ENCODE data around the gene SYNE3. TPM values are rescaled to one million over a fixed set of nuclear protein-coding genes. Genes with fewer than 3 reads are reported as not detected.

SYNE3 gene
- total RNA-seq, 1 donor from 2014 or later = 12.4 TPM

DNA sequence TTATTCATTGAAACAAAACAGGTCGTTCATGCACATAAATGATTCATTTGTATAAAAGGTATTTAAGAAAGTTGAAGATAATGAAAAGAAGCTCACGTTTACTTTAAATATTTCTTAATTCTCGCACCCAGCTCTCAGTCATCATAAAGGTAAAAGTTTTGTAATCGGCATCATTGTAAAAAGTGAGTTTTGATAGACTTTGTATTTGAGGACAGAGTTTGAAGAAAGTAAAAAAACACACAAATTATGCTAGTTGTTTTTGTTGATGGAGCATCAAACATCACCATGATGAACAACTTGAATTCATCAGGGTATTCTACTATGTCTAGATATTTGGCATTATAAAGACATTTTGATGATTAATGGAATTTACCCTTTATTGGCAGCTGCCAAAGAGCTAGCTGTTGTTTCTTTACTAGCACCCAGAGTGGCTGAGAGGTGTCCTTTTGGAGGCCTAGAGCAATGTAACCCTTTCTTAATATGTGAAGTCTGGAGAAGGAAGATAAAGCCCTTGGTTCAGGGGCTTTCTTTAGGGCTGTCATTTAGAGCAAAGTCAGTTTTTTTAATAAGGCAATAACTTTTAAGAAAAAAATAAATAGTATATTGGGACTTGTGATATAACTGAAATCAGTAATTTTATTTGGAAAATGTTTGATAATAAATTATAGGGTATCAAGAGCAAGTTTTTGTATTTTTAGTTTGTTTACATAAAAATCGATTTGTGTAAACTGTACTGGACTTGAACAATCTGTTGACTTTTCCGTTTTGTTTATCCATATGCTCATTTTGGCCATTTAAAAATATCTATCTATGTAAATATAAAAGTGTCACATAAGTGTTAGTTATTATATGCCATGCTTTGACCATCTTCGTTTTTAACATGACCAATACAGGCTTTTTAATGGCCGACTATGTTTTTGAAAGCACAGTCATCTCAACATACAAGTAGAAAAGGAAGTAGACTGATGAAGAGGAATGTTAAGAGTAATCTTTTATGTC, 25.8 kb upstream of the SYNE3 start:
- intact Hi-C loops (cut with DNase I) = no loop called here
- no peak for DNase-seq (ENCODE audit: low spot score)

DNA sequence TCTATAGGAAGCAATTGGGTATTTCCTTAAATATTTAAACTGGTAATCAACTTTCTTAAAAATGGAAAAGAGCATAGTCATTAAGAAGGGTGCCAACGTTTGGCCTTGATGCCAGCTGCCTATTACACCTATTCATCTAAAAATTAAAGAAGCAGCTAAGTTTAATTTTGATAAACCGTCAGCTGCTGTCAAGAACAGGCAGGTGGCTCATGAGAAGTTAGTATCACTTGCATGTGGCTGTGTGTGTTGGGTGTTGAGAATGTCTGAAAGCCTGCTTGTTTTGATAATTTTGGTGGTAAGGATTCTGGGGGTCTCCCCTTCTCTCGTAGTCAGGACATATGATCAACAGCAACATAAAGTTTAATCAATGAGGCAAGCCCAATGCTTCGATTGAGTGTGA, 24.9 kb upstream of the SYNE3 start:
- no peak for DNase-seq (ENCODE audit: low spot score)
- intact Hi-C loops (cut with DNase I) = no loop called here

DNA sequence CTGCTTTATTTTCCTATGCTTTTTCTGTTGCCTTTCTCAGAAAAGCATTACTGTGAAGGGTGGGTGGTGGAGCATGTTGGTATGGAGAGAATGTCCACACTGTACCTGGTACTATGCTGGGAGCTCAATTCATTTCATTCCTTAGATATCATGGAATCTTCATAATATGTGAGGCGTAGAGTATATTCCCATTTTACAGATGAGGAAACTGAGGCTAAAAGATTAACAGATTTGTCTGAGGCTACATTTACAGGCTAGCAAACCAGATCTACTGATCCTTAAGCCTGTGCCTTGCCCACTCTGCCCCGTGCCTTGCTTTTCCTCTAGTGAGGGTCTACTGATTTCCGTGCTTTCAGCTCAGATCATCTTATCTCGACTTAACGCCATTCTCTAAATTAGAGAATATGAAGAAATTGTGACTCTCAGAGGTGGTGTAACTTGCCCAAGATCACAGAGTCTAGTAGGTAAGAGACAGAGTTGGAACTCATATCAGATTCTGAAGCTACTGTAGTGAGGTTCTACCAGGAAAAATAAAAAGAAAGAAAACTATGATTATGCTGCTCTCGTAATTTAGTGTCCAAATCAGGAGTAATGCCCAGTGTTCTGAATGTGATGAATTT, 23.9 kb upstream of the SYNE3 start:
- intact Hi-C loops (cut with DNase I) = no loop called here
- no peak for DNase-seq (ENCODE audit: low spot score)

DNA sequence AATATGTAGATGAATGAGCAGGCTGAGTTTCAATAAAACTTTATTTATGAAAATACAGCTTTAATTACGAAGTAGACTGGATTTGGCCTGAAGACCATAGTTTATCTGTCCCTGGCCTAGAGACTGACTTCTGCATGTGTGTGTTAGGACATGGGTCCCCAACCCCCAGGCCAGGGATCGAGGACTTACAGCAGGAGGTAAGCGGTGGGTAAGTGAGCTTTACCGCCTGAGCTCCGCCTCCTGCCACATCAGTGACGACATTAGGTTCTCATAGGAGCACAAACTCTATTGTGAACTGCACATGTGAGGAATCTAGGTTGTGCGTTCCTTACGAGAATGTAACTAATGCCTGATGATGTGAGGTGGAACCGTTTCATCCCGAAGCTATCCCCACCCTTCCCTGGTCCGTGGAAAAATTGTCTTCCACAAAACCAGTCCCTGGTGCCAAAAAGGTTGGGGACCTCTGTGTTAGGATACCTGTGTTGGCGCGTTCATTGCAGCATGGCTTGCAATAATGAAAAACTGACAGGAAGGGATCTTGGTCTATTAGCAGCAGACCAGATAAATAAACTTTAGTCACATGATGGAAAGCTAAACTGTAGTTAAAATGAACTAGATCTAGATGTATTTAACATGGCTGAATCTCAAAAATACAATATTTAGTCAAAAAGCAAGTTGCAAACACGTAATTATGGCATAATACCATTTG, 22.5 kb upstream of the SYNE3 start:
- DNase-seq (ENCODE audit: low spot score) = no peak
- intact Hi-C loops (cut with DNase I) = no loop called here

DNA sequence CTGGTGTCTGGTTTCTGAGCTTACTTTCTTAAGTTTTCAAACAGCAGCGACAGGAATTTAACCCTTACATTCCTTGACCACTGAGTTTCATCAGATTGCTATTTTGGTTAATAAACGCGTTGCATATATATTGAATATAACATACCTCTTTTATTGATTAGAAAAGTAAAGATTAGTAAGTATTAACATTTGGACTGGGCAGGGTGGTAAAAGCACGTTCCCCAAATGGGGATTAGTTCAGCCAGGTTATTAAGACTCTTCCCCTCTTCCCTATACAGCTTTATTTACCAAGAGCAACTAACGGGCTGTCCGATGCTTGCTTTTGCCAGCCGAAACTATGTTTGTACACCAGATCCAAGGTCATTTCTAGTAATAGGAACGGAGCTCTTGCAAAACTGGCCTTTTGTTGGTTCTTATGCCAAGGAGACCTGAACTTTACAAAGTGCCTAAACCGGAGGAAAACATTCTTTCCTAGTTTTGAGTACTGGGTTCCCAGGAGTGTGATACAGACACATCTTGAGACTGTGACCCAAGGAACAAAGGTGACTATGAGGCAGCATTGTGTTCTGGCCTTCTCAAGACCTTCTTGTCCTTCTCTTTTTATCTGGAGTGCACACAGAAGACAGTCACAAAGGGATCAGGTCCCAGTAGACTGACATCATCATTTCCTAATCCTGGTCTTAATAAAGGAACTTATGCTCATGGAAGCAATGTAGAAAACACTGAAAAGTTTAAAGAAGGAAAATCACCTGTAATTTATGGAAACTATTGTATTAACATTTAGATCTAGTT, 21.0 kb upstream of the SYNE3 start:
- no peak for DNase-seq (ENCODE audit: low spot score)
- intact Hi-C loops (cut with DNase I) = no loop called here

DNA sequence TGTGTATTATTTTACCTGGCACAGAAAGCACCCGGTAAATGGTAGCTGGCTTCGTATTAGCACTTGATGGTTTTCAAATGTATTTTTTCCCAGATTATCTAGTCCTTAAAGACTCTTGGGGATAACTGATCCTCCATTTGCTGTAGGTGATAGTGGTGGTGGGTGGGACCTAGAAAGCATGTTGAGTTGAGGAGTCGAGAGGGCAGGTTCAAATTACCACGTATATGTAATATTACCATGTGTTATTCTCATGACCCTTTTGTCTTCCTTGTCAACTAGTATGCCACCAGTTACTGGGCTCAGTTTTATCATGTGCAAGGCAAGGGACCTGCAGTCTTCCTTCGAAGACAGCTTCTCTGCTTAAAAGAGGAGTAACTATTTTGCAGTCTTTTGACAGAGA, 20.2 kb upstream of the SYNE3 start:
- intact Hi-C loops (cut with DNase I) = no loop called here
- no peak for DNase-seq (ENCODE audit: low spot score)

DNA sequence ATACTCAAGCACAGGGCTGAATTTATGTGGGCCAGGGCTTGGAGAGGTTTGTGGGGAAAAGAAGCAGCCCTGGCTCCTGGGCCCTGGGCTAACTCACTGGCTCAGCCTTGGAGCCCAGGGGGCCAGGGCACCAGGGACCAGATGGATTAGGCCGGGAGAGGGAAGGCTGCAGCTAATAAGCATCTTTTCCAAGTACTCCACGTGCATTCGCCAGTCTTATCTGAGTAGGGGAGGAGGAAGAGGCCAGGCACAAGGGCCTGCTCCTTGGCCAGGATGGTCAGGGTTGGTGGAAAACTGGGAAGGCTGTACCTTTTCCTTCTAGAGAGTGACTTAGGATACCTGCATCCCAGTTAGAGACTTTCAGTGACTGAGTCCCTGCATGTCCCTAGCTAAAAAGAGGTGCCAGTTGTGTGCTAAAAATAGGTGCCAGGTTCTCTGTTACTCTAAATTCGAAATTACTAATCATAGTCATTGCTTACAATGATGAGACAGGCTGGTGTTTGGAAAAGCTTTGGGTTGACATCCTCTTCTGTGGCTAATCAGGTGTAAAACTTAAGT, 19.7 kb upstream of the SYNE3 start:
- intact Hi-C loops (cut with DNase I) = no loop called here
- no peak for DNase-seq (ENCODE audit: low spot score)

DNA sequence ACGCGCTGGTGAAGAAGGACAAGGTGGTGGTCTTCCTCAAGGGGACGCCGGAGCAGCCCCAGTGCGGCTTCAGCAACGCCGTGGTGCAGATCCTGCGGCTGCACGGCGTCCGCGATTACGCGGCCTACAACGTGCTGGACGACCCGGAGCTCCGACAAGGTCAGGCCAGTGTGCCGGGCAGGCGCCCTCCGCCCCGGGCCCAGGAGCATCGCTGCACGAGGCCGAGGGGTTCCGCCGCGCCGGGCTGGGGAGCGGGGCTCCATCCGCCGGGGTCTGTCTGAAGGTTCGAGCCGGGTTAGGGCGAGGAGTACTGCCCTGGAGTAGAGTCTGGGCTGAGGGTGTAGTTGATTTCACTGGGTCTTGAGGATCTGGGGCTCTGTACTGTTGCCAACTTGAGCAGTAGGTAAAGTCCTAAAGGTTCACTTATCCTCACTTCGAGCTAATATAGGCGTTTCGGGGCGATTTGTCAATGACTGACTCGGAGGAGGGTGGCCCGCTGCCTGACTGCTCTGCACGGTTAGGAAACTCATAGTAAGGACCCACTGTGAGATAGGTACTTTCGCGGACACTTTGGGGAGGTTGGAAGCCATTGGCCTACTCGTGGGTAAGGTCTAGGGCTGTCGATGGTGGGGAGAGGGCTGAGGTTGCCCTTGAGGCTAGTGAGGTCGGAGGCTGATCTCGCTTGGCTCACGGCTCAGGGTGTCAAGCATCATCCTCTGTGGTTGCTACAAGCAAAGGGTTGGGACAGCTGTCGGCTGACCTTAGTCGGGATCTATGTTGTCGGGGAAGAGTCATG, 19.0 kb upstream of the SYNE3 start:
- no peak for DNase-seq (ENCODE audit: low spot score)
- intact Hi-C loops (cut with DNase I) = no loop called here

DNA sequence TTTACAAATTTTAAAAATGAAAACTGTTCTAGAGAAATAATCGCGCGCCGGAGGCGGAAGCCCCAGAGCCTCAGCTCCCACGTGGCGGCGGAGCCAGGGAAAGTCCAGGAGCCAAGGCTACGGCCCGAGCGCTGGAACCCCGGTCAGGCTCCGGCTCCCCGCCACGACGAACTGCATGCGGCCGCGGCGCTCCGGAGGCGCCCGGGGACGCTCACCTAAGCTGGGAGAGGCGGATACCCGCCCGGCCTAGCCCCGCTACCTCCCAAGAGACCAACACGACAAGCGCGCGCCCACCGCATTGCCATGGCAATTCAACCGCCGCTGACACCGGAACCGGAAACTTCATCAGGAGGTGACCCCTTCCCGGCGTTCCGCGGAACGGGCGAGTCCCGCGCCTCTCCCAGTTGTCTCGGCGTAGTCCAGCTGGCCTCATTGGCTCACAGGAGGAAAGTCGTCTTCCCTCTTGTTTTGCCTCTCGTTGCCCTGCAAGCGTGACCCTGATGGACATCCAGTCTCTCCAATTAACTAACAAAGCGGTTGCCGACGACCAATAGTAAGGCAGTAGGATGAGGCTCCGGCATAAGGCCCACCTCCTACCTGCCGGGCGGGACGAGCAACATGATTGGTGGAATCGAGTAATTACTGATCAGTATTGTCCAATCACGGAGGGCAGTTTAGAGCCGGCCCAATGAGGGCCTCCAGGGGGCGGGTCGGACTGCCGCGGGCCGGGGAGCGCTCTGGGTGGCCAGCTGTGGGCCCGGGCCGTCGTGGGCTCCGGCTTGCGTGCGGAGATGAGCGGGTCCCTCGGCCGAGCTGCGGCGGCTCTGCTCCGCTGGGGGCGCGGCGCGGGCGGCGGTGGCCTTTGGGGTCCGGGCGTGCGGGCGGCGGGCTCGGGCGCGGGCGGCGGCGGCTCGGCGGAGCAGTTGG, 18.1 kb upstream of the SYNE3 start, which contains the start of gene GLRX5:
Gene GLRX5, plus strand, starts transcription at position 752 of the 927 bp plus-strand sequence. Its CDS starts 40 bp downstream, at position 792.
- intact Hi-C loops (cut with DNase I) = no loop called here
- DNase-seq (ENCODE audit: low spot score) = peak; percentile 99

DNA sequence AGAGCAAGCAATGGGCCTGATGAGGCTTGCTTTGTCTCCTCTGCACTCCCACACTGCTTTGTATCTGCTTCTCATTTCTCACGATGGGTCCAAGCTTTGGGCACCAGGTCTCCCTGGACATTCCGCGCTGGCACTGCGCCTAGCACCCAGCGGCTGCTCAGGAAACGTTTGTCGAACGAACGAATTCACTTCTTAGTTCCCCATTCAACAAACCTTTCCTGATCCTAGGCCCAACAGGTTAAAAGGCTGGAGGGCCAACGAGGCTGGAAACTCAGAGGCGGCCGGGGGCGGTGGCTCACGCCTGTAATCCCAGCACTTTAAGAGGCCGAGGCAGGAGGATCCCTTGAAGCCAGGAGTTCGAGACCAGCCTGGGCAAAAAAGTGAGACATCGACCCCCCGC, 17.4 kb upstream of the SYNE3 start:
- intact Hi-C loops (cut with DNase I) = no loop called here
- DNase-seq (ENCODE audit: low spot score) = no peak

DNA sequence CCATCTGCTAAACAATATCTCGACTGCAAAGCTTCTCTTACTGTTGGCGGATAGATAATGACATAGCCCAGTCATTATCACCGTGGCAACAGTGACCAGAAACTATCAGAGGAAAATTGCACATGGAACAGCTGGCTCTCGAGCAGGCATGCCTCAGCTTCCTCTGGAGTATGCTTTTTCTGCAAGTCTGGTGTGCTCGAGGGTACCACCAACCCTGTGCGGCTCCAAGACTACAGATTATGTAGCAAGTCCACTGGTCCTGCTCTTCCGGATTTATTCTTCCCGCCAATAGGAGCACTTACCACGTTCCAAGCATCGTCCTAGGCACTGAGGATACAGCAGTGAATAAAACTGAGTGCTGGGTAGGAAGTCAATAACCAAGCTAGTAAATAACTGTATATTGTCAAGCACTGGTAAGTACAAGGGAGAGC, 17.0 kb upstream of the SYNE3 start:
- no peak for DNase-seq (ENCODE audit: low spot score)
- intact Hi-C loops (cut with DNase I) = no loop called here

DNA sequence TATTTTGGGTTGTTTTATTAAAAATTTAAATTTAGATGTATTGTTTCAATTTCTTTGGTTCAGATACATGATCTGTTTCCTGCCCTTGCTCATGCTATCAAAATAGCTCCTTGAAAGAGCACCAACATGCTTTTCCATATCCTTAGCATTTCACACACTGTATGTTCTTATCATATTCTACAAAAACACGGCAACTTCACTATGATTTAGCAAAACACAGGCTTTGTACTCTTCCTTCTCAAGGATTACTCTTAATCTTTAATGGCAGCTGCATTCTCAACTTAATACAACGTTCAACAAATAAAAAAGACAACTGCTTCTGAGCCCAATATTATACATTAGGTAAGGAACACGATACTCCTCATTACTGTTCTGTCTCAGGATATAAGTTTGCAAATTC, 15.5 kb upstream of the SYNE3 start:
- DNase-seq (ENCODE audit: low spot score) = no peak
- intact Hi-C loops (cut with DNase I) = no loop called here

DNA sequence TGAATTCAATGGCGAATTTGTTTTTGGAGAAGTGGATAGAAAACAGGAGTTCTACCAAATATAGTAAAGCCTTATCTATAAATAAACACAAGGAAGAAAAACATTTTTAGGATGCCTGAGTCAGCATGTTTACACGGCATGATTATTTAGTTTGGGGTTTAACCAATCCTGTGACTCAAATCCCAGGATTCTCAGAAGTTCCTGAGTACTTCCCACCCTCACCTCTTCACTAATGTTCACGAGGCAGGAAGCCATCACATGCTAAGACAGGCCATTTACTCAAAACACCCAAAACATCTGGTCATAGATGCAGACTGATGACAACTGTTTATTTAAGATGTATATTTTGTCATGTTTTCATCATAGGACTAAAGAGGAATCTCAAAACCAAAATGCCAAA, 15.0 kb upstream of the SYNE3 start:
- no peak for DNase-seq (ENCODE audit: low spot score)
- intact Hi-C loops (cut with DNase I) = no loop called here

DNA sequence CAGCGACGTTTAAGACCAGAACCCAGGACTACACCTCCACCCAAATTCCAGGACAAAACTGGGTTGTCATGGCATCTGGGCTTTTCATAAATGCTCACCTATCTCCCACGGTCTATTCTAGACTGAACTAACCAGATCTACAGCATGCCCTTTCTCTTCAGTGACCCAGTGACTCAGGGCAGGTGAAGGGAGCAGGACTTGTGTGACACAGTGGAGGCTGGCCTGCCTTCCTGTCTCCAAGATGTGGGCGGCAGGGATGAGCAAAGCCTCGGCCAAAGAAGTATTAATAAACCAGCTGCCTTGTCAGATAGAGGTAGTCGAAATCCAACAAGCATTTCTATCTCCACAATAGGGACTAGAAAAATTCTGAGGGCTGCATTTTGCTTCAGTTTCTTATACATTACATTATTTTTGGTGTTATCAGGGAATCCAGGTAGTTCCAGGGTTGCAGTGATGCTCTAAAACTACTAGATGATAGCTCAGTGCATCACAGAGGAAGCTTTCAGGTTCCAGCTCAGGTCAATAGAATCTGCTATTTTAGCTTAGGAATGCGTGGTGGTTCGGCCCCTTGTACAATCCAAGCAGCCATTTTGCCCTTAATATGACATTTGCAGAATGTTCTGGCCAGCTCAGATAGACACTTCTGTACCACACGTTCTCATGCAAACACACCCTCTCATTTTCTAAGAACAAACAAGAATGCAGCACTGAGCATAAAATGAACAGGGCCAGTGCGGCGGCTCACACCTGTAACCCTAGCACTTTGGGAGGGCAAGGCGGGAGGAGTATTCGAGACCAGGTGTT, 14.2 kb upstream of the SYNE3 start:
- intact Hi-C loops (cut with DNase I) = no loop called here
- DNase-seq (ENCODE audit: low spot score) = no peak

DNA sequence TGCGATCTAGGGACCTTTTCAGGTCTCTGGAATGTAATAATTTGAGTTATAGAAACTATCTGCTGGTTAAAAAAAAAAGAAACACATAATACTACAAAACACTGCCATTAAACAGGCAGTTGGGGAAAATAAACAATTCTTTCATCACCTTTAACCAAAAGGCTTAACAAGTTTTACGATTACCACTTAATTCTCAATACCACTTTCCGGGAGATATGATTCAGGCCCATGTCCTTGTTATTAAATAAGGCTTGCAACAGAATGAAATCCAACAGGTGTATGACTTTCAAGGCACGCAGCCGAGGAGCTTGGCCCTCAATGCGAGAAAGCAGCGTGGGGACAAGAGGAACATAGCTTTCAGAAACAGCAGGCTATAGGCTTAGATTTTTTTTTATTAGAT, 12.8 kb upstream of the SYNE3 start:
- intact Hi-C loops (cut with DNase I) = no loop called here
- DNase-seq (ENCODE audit: low spot score) = no peak

DNA sequence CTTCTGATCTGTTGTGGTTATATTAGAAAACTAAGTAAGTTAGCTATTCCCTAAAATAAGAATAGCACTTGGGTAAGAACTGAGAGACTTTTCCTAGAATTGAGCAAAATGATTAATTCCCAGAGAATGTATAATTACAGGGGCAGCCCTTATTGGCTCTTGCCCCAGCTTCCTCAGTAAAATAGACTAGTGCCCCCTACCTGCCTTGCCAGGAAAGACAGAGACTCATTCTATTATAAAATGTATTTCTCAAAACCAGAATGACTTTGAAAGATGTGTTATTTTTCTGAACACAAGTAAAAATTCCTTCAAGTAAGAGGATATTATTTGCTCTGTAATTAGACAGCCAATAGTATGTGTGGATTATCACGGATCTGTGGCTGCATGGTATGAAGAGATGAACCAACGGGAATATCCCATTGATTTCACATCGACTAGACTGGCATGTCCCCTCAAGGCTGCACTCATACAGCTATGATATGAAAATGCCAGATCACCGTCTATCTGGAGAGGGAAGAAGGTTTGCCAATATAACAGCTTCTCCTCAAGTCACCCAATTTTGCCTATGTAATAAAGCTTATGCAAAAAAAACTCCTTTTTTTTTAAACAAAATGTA, 11.0 kb upstream of the SYNE3 start:
- intact Hi-C loops (cut with DNase I) = loop anchor here (1.0 kb wide), 1 partner anchor 85 kb away; no protein-coding TSS in a partner anchor
- no peak for DNase-seq (ENCODE audit: low spot score)
